ENCODE measurements around the gene BACH1. TPM values are rescaled to one million over a fixed set of nuclear protein-coding genes. Genes with fewer than 3 reads are reported as not detected.

The BACH1 gene
- total and polyA plus RNA-seq, 10 of the 15 experiments (the other 5 are each of a cell fraction or from before 2014, with no cell fraction given) = 3.2 to 25.7 (median 10.5) TPM

DNA sequence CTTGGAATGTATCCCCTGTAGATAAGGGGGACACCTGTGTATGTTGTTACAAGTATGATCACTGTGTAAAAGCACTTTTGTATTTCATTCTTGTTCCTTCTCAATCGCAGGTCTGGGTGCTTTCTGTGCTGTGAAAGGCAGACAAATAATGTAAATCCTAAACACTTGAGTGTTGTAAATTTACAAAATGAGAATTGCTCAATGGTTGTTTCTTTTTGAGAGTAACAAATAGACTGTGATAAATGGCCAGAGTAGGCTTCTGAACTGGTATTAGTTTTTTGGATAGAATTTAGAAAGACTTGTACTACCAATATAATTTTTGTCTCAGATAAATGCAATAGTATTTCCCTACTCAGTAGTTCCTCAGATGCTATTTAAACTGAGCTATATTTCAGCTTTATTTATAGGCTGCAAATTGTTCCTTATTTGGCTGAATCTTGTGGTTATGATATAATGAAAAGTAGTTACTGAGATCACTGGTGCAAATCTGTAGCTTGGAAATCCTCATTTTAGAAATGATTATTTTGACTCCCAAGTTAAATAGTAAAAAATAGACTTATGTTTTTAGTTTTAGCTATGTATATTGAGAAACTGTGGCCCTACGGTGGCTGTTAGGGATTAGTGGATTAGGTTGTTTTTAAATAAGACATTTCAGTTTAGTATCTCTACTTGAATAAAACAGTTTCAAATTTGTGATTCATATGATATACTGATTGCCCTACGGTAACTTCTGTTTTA lies 9.2 kb downstream of the BACH1 start (continued):
- no peak for TF ChIP-seq RCOR1 (conservative IDR thresholded peaks at IDR 0.05; ENCODE audit: low read depth, low read length)
- peak; percentile 39; the same call in 1 of the 2 replicates for TF ChIP-seq CREM (IDR thresholded peaks at IDR 0.05; ENCODE audit: low read depth)
- TF ChIP-seq, protein P1, sequence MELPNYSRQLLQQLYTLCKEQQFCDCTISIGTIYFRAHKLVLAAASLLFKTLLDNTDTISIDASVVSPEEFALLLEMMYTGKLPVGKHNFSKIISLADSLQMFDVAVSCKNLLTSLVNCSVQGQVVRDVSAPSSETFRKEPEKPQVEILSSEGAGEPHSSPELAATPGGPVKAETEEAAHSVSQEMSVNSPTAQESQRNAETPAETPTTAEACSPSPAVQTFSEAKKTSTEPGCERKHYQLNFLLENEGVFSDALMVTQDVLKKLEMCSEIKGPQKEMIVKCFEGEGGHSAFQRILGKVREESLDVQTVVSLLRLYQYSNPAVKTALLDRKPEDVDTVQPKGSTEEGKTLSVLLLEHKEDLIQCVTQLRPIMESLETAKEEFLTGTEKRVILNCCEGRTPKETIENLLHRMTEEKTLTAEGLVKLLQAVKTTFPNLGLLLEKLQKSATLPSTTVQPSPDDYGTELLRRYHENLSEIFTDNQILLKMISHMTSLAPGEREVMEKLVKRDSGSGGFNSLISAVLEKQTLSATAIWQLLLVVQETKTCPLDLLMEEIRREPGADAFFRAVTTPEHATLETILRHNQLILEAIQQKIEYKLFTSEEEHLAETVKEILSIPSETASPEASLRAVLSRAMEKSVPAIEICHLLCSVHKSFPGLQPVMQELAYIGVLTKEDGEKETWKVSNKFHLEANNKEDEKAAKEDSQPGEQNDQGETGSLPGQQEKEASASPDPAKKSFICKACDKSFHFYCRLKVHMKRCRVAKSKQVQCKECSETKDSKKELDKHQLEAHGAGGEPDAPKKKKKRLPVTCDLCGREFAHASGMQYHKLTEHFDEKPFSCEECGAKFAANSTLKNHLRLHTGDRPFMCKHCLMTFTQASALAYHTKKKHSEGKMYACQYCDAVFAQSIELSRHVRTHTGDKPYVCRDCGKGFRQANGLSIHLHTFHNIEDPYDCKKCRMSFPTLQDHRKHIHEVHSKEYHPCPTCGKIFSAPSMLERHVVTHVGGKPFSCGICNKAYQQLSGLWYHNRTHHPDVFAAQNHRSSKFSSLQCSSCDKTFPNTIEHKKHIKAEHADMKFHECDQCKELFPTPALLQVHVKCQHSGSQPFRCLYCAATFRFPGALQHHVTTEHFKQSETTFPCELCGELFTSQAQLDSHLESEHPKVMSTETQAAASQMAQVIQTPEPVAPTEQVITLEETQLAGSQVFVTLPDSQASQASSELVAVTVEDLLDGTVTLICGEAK (IDR thresholded peaks at IDR 0.05; ENCODE audit: borderline replicate concordance) = no peak
- TF ChIP-seq MEF2B (IDR thresholded peaks at IDR 0.05; ENCODE audit: partially characterized antibody, poor library complexity, severe bottlenecking) = peak; percentile 25
- TF ChIP-seq BMI1 (IDR thresholded peaks at IDR 0.05; ENCODE audit: borderline replicate concordance) = no peak

DNA sequence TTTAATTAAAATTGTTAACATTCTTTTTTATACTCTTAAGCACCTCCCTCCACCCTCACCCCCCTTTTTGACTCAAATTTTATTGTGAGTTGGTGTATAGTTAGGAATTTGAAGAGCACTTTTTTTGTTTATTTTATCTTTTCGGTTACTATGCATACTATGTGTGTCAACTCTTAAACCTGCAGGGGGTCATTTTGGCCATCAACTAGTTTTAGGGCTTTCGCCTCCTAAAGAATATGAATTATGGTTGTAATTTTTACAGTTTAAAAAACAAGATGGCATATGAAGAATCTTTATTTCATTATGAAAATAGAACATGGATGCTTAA lies 9.7 kb downstream of the BACH1 start:
- Histone ChIP-seq H3K36me3 (ENCODE audit: control insufficient read depth in 2 of 2, insufficient read depth in 2 of 2, low read length in 1 of 2) (0 out of 4 replicates have a peak, but pooled peaks cover 0 to 9% of the 10 kb centered on the region in 2 experiments), H3K27ac (ENCODE audit: control insufficient read depth, insufficient read depth) (no peak overlapping the region), H2AFZ (ENCODE audit: control insufficient read depth, low read depth, low read length) (no peak overlapping the region), H3K4me2 (ENCODE audit: control insufficient read depth, insufficient read depth) (no peak overlapping the region; the same call in 1 of the 2 replicates), H3K9ac (ENCODE audit: control insufficient read depth, insufficient read depth, low read length) (no peak overlapping the region), H4K20me1 (ENCODE audit: control insufficient read depth, insufficient read depth) (no peaks in the 10 kb centered on the region), H3K79me2 (ENCODE audit: control insufficient read depth, insufficient read depth, low read length) (peaks cover 98% of the 10 kb centered on the region), H3K4me3 (no peak overlapping the region), H3K4me1 (ENCODE audit: control insufficient read depth, insufficient read depth, low read length) (peaks cover 20% of the 10 kb centered on the region), H3K27me3 (replicated peaks in 1 of 2; ENCODE audit: control insufficient read depth in 2 of 2, insufficient read depth in 2 of 2, low read length in 1 of 2) (no peaks in the 10 kb centered on the region), H3K9me3 (replicated peaks; ENCODE audit: control insufficient read depth, insufficient read depth, low read length) (peaks cover 5% of the 10 kb centered on the region; the same call in 1 of the 3 replicates)
- BruUV-seq (replicated peaks) = no TSS peak
- CTCF ChIA-PET = interaction anchor here (0.7 kb wide), 2 partner anchors 63 to 229 kb away, joined by 3 read pairs; no protein-coding TSS in a partner anchor
- no peak for DNase-seq (ENCODE audit: low read depth, low spot score)
- WGBS (ENCODE audit: insufficient coverage, insufficient replicate concordance, low lambda C conversion rate, missing lambda C conversion rate) = 93% methylated on average over 2 of the region's 2 CpGs
- POLR2A ChIA-PET = no interaction called here
- no peak for FAIRE-seq
- intact Hi-C loops (cut with micrococcal nuclease; ENCODE audit: unreplicated experiment) (loop anchor here (10.0 kb wide), 1 partner anchor 314 kb away; the partner anchor contains the start of gene LTN1), in situ Hi-C loops (cut with MboI) (loop anchor here (5.0 kb wide), 1 partner anchor 231 kb away; no protein-coding TSS in a partner anchor)
- RAD21 ChIA-PET (ENCODE audit: unreplicated experiment) = interaction anchor here (0.8 to 1.8 kb wide), 4 partner anchors 9 to 186 kb away, joined by 3 to 4 read pairs (median 4); partner anchors contain the start of gene BACH1
- ATAC-seq = no peak
- SMC1A ChIA-PET (ENCODE audit: uncharacterized antibody, unreplicated experiment) = interaction anchor here (0.7 to 1.6 kb wide), 8 partner anchors 9 to 237 kb away, joined by 3 to 5 read pairs (median 4); no protein-coding TSS in a partner anchor
- TF ChIP-seq, protein P2, sequence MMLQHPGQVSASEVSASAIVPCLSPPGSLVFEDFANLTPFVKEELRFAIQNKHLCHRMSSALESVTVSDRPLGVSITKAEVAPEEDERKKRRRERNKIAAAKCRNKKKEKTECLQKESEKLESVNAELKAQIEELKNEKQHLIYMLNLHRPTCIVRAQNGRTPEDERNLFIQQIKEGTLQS (IDR thresholded peaks at IDR 0.05; ENCODE audit: borderline replicate concordance, extremely low read depth, low read depth, low read length) = no peak
- TF ChIP-seq, protein P1 (IDR thresholded peaks at IDR 0.05; ENCODE audit: borderline replicate concordance) = no peak
- TF ChIP-seq SIN3A (IDR thresholded peaks at IDR 0.05; ENCODE audit: low read depth, low read length) = no peak
- no peak for TF ChIP-seq SUPT20H (IDR thresholded peaks at IDR 0.05; ENCODE audit: borderline replicate concordance, control insufficient read depth, low read depth, low read length)
- TF ChIP-seq TBL1XR1 (IDR thresholded peaks at IDR 0.05; ENCODE audit: low read depth, low read length) = no peak
- no peak for TF ChIP-seq HDAC2 (IDR thresholded peaks at IDR 0.05)
- TF ChIP-seq RFX5 (IDR thresholded peaks at IDR 0.05; ENCODE audit: low read depth, low read length) = no peak

All from GM12878 (cell line).